Activated T-cell treated with anti-CD3 and anti-CD28 coated beads, Interleukin-2, amount 50 U/mL, for 48 hours (primary cell): ENCODE data around the gene CROCC.
A peak's percentile ranks its signal among the peaks of the same experiment; 100 is the strongest.
"Not testable (repeated sequence)": the region's sequence is repeated elsewhere in the genome, so short reads cannot be mapped to it uniquely, and the experiment has no call there.

Source experiments
- DNase-seq, 2 experiments: peaks; one replicate each; pipeline ENCODE4 v3.0.0-alpha.2; 2020

Gene CROCC

GRCh38 chr1:16921391-16922185 is at the start of gene CROCC:
Gene CROCC (plus strand): TSS chr1:16921931. CDS start chr1:16922019, 88 bp downstream.
- DNase-seq: peak; percentile 72 to 73

- DNase-seq: peak; percentile 83
These were observed 49.3 kb upstream of the CROCC start for GRCh38 chr1:16872152-16873075.

GRCh38 chr1:16873076-16873879 is 48.5 kb upstream of the CROCC start:
- peak; percentile 52 to 67 for DNase-seq

- not testable (repeated sequence) for DNase-seq
These were observed 46.6 kb upstream of the CROCC start for GRCh38 chr1:16874968-16875765.

GRCh38 chr1:16881742-16882141 is 40.0 kb upstream of the CROCC start:
- not testable (repeated sequence) for DNase-seq

- no peak for DNase-seq
These were observed 38.7 kb upstream of the CROCC start for GRCh38 chr1:16882986-16883385.

- DNase-seq: not testable (repeated sequence)
These were observed 37.2 kb upstream of the CROCC start for GRCh38 chr1:16884487-16884886.

GRCh38 chr1:16886860-16887605 is 34.7 kb upstream of the CROCC start:
- no peak for DNase-seq

- DNase-seq: peak; percentile 87
These were observed 32.6 kb upstream of the CROCC start for GRCh38 chr1:16888860-16889816.

GRCh38 chr1:16890539-16891021 is 31.2 kb upstream of the CROCC start:
- DNase-seq: not testable (repeated sequence)

- not testable (repeated sequence) for DNase-seq
These were observed 30.7 kb upstream of the CROCC start for GRCh38 chr1:16891057-16891456.

GRCh38 chr1:16892978-16893525 is 28.7 kb upstream of the CROCC start:
- not testable (repeated sequence) for DNase-seq

GRCh38 chr1:16893796-16894195 is 27.9 kb upstream of the CROCC start:
- not testable (repeated sequence) for DNase-seq

GRCh38 chr1:16894338-16894737 is 27.4 kb upstream of the CROCC start:
- DNase-seq: not testable (repeated sequence)

- not testable (repeated sequence) for DNase-seq
These were observed 26.5 kb upstream of the CROCC start for GRCh38 chr1:16895233-16895597.

GRCh38 chr1:16895598-16896315 is 26.0 kb upstream of the CROCC start, which contains the start of gene RNU1-2:
Gene RNU1-2 (plus strand): TSS chr1:16895980.
- peak; percentile 90 to 91 for DNase-seq

GRCh38 chr1:16896316-16897055 is 25.2 kb upstream of the CROCC start:
- DNase-seq: peak; percentile 85 to 87

GRCh38 chr1:16897653-16898052 is 24.1 kb upstream of the CROCC start:
- DNase-seq: not testable (repeated sequence)
